NOMO-1 (cell line): ENCODE data around the gene KLHL5.
"Not testable (repeated sequence)": the region's sequence is repeated elsewhere in the genome, so short reads cannot be mapped to it uniquely, and the experiment has no call there.

Experiments
- DNase-seq, 2 experiments: peaks; one replicate each; lab custom pipeline; 2025; ENCODE audit not compliant: unreplicated experiment in 2 of 2; lab: John Stamatoyannopoulos, UW

Gene KLHL5

DNA sequence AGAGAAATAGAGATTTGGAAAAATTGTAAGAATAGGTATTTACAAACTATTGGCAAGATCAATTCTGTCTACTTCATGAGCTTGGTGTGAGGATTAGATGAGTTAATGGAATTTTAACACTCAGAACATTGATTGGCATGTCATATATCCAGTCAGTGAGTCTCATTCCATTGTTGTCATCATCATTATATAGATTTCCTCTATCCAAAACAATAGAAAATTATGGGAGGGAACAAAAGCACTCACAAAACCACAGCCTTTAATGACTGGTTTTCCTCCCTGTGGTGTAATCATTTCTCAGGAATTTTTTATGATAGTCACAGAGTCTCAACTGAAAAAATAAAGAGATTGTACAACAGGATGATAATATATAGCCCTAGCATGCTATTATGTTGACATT lies 21.1 kb downstream of the KLHL5 start:
- DNase-seq = no peak

DNA sequence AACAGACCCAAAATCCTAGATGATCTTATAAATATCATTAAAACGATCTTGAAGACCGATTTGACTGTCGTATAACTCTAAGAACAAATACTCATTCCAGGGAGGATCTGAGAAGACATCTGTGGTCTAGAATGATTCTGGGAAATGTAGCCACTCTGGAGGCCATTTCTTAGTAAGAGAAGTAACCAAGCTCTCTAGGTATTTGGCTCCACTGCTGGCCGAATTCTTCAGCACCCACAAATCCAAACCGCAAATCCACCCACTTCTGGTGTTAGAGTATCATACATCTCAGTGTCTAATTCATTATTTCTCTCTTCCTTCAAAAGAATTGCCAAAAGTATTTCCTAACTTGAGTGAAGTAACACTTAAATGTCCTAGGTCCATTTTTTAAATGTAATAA lies 23.9 kb downstream of the KLHL5 start:
- DNase-seq = no peak

DNA sequence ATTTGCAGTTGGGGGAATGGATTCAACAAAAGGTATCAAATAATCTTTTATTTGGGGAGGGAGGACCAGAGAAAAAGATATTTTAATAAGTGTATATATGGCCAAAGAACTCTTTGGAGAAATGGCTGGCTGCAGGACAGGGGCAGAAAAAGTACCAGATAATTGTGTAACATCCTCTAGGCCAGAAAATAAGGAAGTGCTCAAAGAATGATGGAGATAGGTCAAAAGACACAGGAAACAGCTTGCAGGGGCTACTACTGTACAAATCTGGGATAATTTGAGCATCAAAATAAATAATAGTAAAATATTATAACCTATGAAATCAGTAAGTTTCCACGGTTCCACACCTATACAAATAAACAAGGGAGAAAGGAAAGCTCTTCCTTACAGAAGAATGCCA lies 34.8 kb downstream of the KLHL5 start:
- peak; percentile 84 to 88 for DNase-seq

DNA sequence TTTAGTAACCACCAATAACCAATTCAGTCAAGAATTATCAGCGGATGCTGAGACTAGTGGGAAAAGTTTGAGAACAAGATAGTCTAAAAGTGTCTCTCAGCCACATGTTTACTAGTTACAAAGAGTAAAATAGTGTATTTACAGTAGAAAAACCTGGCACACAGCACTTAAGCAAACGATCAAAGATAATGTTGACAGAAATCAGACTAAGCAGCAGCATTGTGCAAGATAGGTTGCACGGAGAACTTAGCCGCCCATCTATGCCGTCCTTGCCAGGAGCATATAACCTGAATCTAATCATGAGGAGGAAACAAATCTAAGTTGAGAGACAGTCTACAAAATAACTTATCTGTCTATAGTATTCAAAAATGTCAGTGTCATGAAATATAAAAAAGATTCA lies 35.3 kb downstream of the KLHL5 start:
- no peak for DNase-seq

DNA sequence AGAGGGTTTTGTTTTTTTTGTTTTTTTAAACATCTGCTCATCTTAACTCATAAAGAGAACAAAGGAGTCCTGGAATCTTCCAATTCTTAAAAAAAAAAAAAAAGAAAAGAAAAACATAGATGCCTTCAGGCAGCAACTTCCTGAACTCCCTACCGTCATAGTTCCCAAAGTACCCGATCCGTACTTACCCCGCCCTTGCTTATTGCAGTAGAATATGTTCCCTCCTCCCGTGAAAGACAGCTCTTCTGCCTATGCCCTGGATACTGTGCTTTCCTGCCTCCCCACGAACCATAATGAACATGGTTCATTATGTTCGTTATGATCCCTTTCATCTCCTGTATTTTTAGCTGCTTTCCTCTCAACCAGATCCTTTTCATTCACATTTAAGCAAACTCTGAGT lies 40.3 kb downstream of the KLHL5 start:
- no peak for DNase-seq

DNA sequence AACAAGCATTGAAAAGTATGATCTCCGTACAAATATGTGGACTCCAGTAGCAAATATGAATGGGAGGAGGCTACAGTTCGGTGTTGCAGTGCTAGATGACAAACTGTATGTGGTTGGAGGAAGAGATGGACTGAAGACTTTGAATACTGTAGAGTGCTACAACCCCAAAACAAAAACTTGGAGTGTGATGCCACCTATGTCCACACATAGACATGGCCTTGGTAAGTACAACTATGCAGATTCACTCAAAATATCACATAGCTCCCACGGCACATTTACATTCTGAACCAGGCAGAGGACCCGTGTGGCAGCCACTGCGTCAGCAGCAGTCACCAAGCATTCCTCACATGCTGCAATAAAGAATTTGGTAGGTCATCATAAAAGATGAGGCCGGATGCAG lies 41.3 kb downstream of the KLHL5 start:
- DNase-seq = no peak

DNA sequence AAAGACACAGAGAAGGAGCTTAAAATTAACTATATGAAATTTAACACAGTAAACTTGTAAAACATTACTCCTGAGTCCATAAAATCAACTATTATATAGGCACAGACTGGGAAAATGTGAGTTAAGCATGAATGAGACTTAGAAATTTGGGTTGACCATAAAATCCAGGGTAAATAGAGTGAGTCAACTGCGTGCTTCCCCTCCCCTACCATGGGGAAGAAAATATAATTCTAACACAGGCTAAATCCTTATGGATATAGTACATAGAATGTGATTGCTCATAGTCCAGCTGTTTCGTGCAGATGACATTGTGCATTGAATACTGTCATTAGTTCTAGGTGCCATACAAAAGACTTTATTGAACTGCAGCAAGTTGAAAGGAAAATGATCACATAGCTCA lies 42.2 kb downstream of the KLHL5 start:
- no peak for DNase-seq

DNA sequence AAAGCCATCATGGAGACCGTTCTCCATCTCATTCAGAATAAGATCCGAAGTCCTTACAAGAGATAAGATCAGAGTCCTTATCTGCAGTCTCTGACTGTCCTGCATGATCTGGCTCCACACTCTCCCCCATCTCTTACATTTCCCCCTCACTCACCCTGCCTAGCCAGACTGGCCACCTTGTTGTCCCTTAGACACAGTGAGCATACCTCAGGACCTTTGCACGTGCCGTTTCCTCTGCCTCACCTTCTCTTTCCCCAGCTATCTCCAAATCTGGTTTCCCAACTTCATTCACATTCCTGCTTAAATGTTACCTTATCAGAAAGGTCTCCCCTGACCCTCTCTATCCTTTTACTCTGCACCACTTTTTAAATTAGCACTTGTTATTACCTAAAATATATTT lies 44.0 kb downstream of the KLHL5 start:
- DNase-seq = no peak

DNA sequence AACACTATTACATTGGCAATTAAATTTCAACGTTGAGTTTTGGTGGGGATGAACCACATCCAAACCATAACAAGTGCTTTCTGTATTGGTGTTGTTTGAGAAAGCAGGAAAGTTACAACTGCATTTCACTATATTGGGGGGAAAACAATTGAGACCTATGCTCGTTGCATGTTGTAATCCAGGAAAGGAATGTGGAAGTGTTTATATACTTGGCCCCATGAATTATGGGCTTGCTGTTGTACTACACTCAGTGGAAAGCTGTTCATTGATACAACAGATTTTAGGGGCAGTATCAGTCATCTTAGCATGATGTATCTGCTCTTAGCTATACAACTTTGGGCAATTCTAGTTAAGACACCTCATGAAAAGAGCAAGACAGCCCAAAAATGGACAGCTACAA lies 52.4 kb downstream of the KLHL5 start:
- no peak for DNase-seq

DNA sequence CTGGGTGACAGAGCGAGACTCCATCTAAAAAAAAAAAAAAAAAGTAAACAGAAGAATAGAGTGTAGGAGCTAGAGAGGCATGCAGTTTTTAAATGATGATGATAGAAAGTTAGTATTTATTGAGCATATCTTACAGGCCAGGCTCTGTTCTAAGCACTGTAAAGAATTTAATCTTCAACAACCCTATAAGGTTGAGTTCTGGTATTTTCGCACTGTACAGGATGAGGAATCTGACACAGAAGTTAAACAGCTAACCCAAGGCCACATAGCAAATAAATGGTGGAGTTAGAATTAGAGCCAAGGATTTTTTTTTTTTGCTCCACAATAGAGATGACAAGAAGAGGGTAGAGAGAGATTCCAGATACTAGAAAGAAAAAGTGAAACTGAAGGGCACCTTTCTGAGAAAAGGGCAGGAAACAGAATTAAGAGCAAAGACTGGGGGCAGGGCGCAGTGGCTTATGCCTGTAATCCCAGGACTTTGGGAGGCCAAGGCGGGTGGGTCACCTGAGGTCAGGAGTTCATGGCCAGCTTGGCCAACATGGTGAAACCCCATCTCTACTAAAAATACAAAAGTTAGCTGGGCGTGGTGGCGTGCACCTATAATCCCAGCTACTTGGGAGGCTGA lies 56.1 kb downstream of the KLHL5 start:
- no peak for DNase-seq

DNA sequence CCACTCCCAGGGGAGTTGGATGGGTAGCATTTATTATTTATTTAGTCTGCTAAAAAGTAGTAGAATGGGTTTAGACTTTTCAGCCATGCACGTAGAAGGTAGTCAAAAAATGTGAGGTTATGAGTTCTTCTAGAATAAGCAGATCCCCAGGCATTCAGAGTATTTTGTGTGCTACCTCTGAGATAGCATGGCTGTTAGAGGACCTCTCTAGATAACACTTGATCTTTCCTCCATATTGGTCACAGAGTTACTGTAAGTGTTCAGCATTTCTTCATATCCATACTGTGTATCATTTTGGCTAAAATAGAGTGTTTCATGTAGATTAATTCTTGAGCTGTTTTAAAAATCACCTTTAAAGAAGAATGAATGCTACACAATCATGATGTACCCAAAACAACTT lies 58.4 kb downstream of the KLHL5 start:
- DNase-seq = no peak

DNA sequence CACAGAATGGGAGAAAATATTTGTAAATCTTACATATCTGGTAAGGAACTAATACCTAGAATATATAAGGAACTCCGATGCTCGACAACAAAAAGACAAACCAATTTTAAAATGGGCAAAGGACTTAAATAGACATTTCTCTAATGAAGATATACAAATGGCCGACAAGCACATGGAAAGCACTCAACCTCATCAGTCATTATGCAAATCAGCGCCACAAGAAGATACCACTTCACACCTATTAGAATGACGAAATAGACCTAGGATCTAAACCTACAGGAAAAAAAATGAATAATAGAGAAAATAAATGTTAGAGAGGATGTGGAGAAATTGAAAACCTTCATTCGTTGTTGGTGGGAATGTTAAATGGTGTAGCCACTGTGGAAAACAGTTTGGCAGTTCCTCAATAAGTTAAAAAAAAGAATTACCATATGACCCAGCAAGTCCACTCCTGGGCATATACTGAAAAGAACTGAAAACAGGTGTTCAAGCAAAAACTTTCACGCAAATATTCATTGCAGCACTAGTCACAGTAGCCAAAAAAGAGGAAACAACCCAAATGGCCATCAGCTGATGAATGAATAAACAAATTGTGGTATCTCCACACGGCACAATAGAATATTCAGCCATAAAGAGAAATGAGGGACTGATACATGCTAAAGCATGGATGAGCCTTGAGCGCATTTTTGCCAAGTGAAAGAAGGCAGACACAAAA lies 63.0 kb downstream of the KLHL5 start:
- no peak for DNase-seq

DNA sequence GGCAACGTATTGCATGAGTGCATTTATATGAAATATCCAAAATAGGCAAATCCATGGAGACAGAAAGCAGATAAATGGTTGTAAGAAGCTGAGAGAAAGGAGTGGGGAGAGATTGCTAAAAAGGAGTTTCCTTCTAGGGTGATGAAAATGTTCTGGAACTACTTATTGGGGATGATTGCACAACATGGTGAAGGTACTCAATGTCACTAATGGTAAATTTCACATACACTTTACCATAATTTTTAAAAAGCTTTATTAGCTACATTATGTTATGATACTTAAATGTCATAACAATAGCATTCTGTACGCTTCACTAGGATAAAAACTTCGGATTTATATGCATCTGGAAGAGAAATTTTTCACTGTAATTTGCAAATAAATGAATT lies 63.6 kb downstream of the KLHL5 start:
- DNase-seq = no peak

DNA sequence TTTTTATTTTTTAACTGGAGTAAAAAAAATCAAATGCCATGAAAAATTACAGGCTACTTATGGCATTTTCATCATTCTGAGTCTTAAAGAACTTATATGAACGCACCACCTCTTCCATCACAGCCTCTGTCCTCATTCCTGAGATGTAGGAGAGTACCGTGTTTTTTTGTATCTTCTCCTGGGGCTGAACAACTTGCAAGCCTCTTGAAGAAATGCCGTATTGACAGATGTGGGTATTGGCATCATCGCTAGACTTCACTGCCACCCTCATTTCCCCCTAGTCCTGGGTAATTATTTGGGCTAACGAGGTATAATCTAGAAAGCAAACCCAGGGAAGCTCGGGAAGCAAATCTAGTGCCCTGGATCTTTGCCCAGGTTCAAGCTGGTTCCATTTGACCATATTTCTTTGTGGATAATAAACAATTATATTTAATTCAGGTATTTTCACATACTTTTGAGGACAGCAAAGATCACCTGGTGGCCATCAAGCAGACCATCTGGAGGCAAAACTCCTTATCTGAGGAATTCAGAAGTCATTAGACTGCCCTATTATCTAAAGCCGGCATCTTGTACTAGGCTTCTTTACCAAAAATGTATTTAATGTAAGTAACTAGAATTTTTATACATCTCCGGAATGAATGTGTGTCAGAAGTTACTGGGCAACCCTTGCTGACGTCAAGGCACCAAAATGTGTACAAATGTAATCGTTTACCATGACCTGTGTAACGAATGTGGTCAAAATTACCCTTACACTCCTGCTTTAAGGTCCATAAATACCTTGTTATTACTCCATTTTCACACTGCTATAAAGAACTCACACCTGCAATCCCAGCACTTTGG lies 64.4 kb downstream of the KLHL5 start:
- no peak for DNase-seq

DNA sequence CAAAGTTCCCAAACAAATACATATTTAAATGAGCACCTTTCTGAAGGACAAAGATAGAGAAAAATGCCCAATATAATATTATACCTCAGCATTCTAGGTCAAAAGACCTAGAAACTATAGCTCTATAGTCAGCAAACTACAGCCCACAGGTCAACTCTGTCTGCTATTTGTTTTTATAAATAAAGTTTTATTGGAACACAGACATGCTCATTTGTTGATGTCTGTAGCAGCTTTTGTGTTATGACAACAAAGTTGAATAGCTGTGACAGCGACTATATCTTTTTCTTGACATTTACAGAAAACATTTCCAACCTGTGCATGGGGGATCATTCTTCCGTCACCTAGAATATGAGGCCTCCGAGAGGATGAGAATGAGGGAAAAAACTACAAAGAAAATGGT lies 71.6 kb downstream of the KLHL5 start:
- DNase-seq = no peak

DNA sequence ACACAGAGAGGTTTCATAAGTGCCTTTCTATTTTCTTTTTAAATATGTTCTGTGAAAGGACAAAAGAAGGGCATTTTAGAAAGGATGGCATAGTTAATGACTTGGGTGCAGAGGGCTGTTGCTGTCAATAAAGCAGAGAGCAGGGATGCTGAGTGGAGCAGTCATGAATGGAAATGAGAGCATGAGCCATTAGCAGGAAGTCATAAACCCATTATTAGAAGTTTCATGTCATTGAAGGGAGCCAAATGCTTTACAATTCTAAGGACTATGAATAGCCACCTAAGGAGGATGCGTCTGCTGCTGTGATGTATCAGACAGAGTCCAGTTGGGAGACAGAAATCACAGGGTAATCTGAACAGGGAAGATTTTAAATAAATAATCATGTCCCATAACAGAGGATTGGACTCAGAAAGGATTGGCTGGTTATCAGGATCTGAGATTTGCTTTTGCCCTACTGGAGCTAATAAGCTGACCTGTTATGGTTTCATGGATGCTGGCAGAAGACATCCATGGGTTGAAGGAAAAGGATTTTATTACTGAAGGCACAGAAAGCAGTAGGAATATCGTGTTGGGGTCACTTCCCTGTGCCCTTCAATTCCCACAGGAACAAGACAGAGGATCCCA lies 72.8 kb downstream of the KLHL5 start:
- no peak for DNase-seq

DNA sequence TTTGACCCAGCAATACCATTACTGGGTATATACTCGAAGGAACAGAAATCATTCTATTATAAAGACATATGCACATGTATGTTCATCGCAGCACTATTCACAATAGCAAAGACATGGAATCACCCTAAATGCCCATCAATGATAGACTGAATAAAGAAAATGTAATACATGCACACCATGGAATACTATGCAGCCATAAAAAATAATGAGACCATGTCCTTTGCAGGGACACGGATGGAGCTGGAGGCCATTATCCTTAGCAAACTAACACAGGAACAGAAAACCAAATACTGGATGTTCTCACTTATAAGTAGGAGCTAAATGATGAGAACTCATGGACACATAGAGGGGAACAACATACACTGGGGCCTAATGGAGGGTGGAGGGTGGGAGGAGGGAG lies 76.2 kb downstream of the KLHL5 start:
- not testable (repeated sequence) for DNase-seq

DNA sequence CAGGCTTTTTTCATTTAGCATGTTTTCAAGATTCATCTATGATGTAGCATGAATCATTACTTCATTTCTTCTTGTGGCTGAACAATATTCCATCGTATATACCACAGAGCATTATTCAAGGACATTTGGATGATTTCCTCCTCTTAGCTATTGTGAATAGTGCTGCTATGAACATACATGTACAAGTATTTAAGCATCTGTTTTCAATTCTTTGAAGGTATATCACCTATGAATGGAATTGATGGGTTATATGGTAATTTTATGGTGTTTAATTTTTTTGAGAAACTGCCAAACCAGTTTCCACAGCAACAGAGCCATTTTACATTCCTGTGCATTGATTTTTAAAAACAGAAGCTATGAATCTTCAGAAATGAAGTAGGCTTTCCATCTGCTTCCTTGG lies 84.2 kb downstream of the KLHL5 start:
- DNase-seq = no peak

DNA sequence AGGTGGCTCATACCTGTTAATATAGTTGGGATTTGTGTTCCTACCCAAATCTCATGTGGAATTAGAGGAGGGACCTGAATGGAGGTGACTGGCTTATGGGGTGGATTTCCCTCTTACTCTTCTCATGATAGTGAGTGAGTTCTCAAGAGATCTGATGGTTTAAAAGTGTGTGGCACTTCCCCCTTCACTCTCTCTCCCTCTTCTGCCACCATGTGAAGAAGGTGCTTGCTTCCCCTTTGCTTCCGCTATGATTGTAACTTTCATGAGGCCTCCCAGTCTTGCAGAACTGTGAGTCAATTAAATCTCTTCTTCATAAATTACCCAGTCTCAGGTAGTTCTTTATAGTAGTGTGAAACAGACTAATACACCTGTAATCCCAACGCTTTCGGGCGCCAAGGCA lies 92.0 kb downstream of the KLHL5 start:
- DNase-seq = peak in 1 of 2 experiments; percentile 25

DNA sequence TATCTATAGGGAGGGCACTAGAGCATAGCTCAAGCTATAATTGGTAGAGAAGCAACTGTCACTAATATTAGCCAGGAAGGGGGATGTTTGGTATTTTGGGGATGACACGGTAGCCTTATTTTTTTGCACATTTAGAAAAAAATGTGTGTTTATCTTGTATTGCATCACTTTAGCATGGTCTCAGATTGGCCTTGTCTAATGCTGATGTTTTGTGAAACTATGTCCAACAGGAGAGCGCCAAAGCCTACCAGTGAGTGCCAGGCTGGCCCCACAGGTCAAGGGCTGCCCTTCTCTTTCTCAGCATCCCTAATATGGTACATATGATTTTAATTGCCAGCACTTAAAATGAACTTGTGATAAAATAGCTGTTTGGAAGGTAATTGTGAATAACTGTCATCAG lies 95.5 kb downstream of the KLHL5 start:
- DNase-seq = no peak

DNA sequence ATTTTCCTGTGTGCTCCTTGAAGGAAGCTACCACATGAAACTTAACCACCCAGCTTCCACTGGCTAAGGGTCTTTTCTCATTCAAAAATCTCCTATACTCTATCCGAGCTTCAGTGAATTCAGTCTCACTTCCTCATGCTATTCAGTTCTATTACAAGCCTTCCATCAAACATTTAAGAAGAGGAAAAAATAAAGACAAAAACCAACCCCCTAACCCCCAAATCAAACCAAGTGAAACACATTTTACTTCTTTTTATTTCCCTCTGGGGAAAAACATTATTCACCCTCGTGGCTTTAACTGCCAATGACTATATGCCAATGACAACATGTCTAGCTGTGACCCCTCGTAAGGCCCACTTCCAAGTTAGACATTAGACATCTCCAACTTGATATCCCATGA lies 104.1 kb downstream of the KLHL5 start:
- no peak for DNase-seq

DNA sequence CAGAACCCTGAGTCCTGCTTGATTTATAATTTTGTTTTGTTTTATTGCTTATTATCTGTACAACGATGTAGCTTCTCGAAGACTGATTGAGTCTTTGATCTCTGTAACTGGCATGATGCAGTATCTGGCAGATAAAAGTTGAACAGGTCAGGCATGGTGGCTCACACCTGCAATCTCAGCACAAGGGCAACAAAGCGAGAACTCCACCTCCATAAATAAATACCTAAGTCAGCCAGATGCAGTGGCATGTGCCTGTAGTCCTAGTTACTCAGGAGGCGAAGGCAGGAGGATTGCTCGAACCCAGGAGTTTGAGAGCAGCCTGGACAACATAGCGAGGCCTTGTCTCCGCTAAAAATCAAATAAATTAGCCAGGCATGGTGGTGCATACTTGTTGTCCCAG lies 104.6 kb downstream of the KLHL5 start:
- DNase-seq = no peak
